Keratinocyte (primary cell): ENCODE measurements around the gene GRIK4. TPM values are rescaled to one million over a fixed set of nuclear protein-coding genes. Genes with fewer than 3 reads are reported as not detected.

Experiments
- DNase-seq: peaks from one replicate; pipeline ENCODE4 v3.0.0-alpha.2; 2011; ENCODE audit warnings: low read depth, missing footprints, low spot score
- FAIRE-seq: peaks from 2 replicates; lab custom pipeline; 2011; peaks lifted over from hg19 to GRCh38; lab: Jason Lieb, UNC
- H2AFZ ChIP-seq: 2 replicates; pipeline ENCODE4 v1.6.0; 2012; ENCODE audit warnings: low read length, control low read depth, inconsistent platforms; ENCODE audit not compliant: control insufficient read depth
- H3K27ac ChIP-seq: 2 replicates; pipeline ENCODE4 v1.5.1; 2011; ENCODE audit warnings: low read length; ENCODE audit not compliant: control insufficient read depth, insufficient read depth
- H3K27me3 ChIP-seq: 3 replicates; pipeline ENCODE4 v1.6.0; 2011; ENCODE audit warnings: low read length; ENCODE audit not compliant: control insufficient read depth, insufficient read depth; ENCODE audit errors: extremely low read depth
- H3K36me3 ChIP-seq, 2 experiments: 2 replicates in 1 of 2; 3 replicates in 1 of 2; pipeline ENCODE4 v1.5.1; 2011; ENCODE audit warnings: low read length in 2 of 2, mild to moderate bottlenecking in 1 of 2; ENCODE audit not compliant: control insufficient read depth in 2 of 2, insufficient read depth in 2 of 2; ENCODE audit errors: extremely low read depth in 1 of 2
- H3K4me1 ChIP-seq: 3 replicates; pipeline ENCODE4 v1.5.1; 2011; ENCODE audit warnings: low read length; ENCODE audit not compliant: control insufficient read depth, insufficient read depth; ENCODE audit errors: extremely low read depth
- H3K4me2 ChIP-seq: 3 replicates; pipeline ENCODE4 v1.6.0; 2011; ENCODE audit warnings: low read depth, low read length; ENCODE audit not compliant: control insufficient read depth, insufficient read depth; ENCODE audit errors: extremely low read depth
- H3K4me3 ChIP-seq, 3 experiments: fragments of 200-600 bp in 1 of 3; sonication (generic) in 1 of 3; 2 replicates in 2 of 3; 3 replicates in 1 of 3; pipeline ENCODE4 v1.5.1; 2011 to 2016; ENCODE audit warnings: low read length in 3 of 3, mild to moderate bottlenecking in 3 of 3, control low read depth in 2 of 3, inconsistent platforms in 1 of 3, low read depth in 1 of 3, mixed read lengths in 1 of 3, mixed run types in 1 of 3, moderate library complexity in 1 of 3; ENCODE audit not compliant: control insufficient read depth in 2 of 3, insufficient read depth in 2 of 3; ENCODE audit errors: extremely low read depth in 1 of 3
- H3K79me2 ChIP-seq: 2 replicates; pipeline ENCODE4 v1.6.0; 2012; ENCODE audit warnings: low read length; ENCODE audit not compliant: control insufficient read depth, insufficient read depth
- H3K9ac ChIP-seq: 3 replicates; pipeline ENCODE4 v1.6.0; 2011; ENCODE audit warnings: low read length; ENCODE audit not compliant: control insufficient read depth, insufficient read depth; ENCODE audit errors: extremely low read depth
- H3K9me1 ChIP-seq: 3 replicates; pipeline ENCODE4 v1.6.0; 2011; ENCODE audit warnings: low read length; ENCODE audit not compliant: control insufficient read depth, insufficient read depth; ENCODE audit errors: extremely low read depth
- H3K9me3 ChIP-seq: 2 replicates; pipeline ENCODE4 v1.5.1; 2012; ENCODE audit warnings: low read depth, low read length; ENCODE audit not compliant: control insufficient read depth
- H4K20me1 ChIP-seq: 3 replicates; pipeline ENCODE4 v1.6.0; 2011; ENCODE audit warnings: low read length; ENCODE audit not compliant: control insufficient read depth, insufficient read depth; ENCODE audit errors: extremely low read depth
- CTCF ChIP-seq, 3 experiments: IDR thresholded peaks in 1 of 3; conservative IDR thresholded peaks in 1 of 3; optimal IDR thresholded peaks in 1 of 3; 2 replicates in 2 of 3; 3 replicates in 1 of 3; pipeline versions ENCODE3 to v1.5.1; 2011; ENCODE audit warnings: low read length in 3 of 3, mild to moderate bottlenecking in 3 of 3, moderate library complexity in 2 of 3, control low read depth in 1 of 3, inconsistent platforms in 1 of 3; ENCODE audit not compliant: insufficient read depth in 2 of 3; ENCODE audit errors: extremely low read depth in 1 of 3
- EZH2 ChIP-seq: IDR thresholded peaks from one replicate; pipeline ENCODE4 v1.6.1; 2012; ENCODE audit warnings: inconsistent platforms, mild to moderate bottlenecking, low read length, moderate library complexity
- dilution Hi-C: fragments of 300-500 bp; cut with MboI; formaldehyde crosslinking; loops from one replicate; pipeline ENCODE4 v1.7.0; 2020; ENCODE audit warnings: low sequenced_read_pairs; ENCODE audit not compliant: extremely low pct_ligation_motif_present
- polyA plus RNA-seq, 5 experiments: library from polyadenylated mRNA; depleted of rRNA in 3 of 5; stranded (reverse) in 3 of 5; stranded (forward) in 1 of 5; unstranded in 1 of 5; fragments of >200 nt; gene quantifications; 1 replicate in 1 of 5; 2 replicates in 3 of 5; 3 replicates in 1 of 5; pipeline versions ENCODE4 v1.2.1 to v1.2.3, GENCODE V29; 2011 to 2012; ENCODE audit warnings: missing spikeins in 2 of 5, low read depth in 1 of 5, low replicate concordance in 1 of 5

The GRIK4 gene
- polyA plus RNA-seq, 1 donor (not counting 4 experiments of a cell fraction or from before 2014, with no cell fraction given): not detected

- Histone ChIP-seq H4K20me1 (no peaks in the 10 kb centered on the region), H3K36me3 (no peaks in the 10 kb centered on the region), H3K4me1 (no peaks in the 10 kb centered on the region), H3K9me1 (no peaks in the 10 kb centered on the region), H3K9ac (no peak overlapping the region), H2AFZ (no peak overlapping the region), H3K9me3 (no peaks in the 10 kb centered on the region), H3K27me3 (peaks cover 25% of the 10 kb centered on the region), H3K4me3 (no peak overlapping the region), H3K79me2 (no peaks in the 10 kb centered on the region), H3K4me2 (no peak overlapping the region), H3K27ac (no peak overlapping the region)
- FAIRE-seq (no peak), DNase-seq (no peak)
- dilution Hi-C loops: loop anchor here (25.0 kb wide), 1 partner anchor 431 kb away; no protein-coding TSS in a partner anchor
- TF ChIP-seq CTCF (optimal IDR thresholded peaks at IDR 0.05 in 1 of 3, IDR thresholded peaks at IDR 0.05 in 1 of 3, conservative IDR thresholded peaks at IDR 0.05 in 1 of 3; ENCODE audit: extremely low read depth in 1 of 3, insufficient read depth in 2 of 3, low read length in 3 of 3) (no peak), EZH2 (no peak)
These were observed 5.6 kb upstream of the GRIK4 start for GRCh38 chr11:120505801-120506425.

DNA sequence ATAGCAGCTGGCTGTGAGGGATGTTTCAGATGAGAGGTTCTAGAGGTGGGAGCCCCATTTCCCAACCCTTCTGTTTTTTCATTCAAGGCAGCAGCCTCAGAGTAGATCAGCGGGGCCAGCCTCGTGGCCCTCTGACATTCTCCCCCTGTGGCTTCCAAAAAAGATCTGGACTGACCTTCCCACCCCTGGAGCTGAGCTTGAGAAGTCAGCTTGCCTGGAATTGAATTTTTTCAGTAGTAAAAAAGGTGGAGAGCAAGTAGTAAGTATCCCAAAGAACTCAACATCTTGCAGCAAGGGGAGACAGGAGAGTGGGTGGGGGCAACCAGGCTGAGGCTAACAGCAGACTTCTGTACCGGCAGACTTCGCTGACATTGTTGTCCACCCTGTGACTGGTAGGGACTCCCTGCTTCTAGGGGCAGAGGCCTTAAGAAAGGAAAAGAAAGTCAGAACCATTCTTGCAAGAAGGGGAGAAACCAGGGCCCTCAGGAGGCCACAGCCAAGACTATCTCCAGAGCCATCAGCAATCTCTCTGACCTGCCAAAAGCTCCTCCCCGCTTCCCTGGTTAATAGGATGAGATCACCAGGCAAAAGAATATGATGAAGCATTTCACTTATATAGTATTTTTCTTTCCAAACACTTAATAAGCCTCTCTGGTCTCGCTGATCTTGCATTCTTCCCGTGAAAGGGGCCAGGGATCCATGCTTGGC lies 2.0 kb upstream of the GRIK4 start:
- Histone ChIP-seq H3K9ac (no peak overlapping the region), H3K4me3 (no peak overlapping the region), H3K4me1 (no peaks in the 10 kb centered on the region), H3K9me3 (no peaks in the 10 kb centered on the region), H3K79me2 (no peaks in the 10 kb centered on the region), H3K27me3 (peaks cover 37% of the 10 kb centered on the region), H3K36me3 (no peaks in the 10 kb centered on the region), H3K9me1 (no peaks in the 10 kb centered on the region), H4K20me1 (no peaks in the 10 kb centered on the region), H3K27ac (no peak overlapping the region), H2AFZ (no peak overlapping the region), H3K4me2 (no peak overlapping the region)
- DNase-seq (no peak), FAIRE-seq (no peak)
- dilution Hi-C loops: loop anchor here (25.0 kb wide), 1 partner anchor 428 kb away; no protein-coding TSS in a partner anchor
- TF ChIP-seq EZH2 (no peak), CTCF (optimal IDR thresholded peaks at IDR 0.05 in 1 of 3, IDR thresholded peaks at IDR 0.05 in 1 of 3, conservative IDR thresholded peaks at IDR 0.05 in 1 of 3; ENCODE audit: extremely low read depth in 1 of 3, insufficient read depth in 2 of 3, low read length in 3 of 3) (no peak)
